DND-41 (cell line): Measurements from ENCODE around the gene RAD18.

ENCODE experiments used
- CTCF ChIP-seq: IDR thresholded peaks from 2 replicates; pipeline ENCODE4 v1.5.1; 2012; ENCODE audit warnings: borderline replicate concordance, low read length, moderate library complexity, mild to moderate bottlenecking; ENCODE audit not compliant: poor library complexity, severe bottlenecking; ENCODE audit errors: extremely low read depth
- EZH2 ChIP-seq: IDR thresholded peaks from 3 replicates; pipeline ENCODE4 v1.6.1; 2012; ENCODE audit warnings: borderline replicate concordance, low read depth, mild to moderate bottlenecking, moderate library complexity, low read length, inconsistent platforms; ENCODE audit not compliant: severe bottlenecking

- no peak for TF ChIP-seq CTCF
- TF ChIP-seq EZH2 = no peak
These were observed 19.2 kb upstream of the RAD18 start for GRCh38 chr3:8982509-8982908.
